ENCODE results near the gene KL.

- TF ChIP-seq CTCF (IDR thresholded peaks at IDR 0.05) = no peak
- no peak for TF ChIP-seq EZH2 (IDR thresholded peaks at IDR 0.05; ENCODE audit: borderline replicate concordance, insufficient read depth, low read depth, low read length, poor library complexity, severe bottlenecking)
These were observed 41.0 kb downstream of the KL start for GRCh38 chr13:33057019-33057780.
